Peyer's patch (tissue), 4 donors: Measurements from ENCODE around the gene UBE2E2. TPM values are rescaled to one million over a fixed set of nuclear protein-coding genes. Genes with fewer than 3 reads are reported as not detected.

Experiments
- DNase-seq, 3 donors: peaks; one replicate each; pipeline ENCODE4 v3.0.0-alpha.2; 2017 to 2019
- H3K27ac ChIP-seq, 4 donors: fragments of 200-600 bp; sonication (generic); one replicate each; pipeline ENCODE4 v1.5.1; 2016 to 2019
- H3K27me3 ChIP-seq, 2 donors: fragments of 200-600 bp; sonication (generic); one replicate each; pipeline ENCODE4 v1.5.1; 2019
- H3K36me3 ChIP-seq, 3 donors: fragments of 200-600 bp; sonication (generic); one replicate each; pipeline ENCODE4 v1.5.1; 2016 to 2019
- H3K4me1 ChIP-seq, 4 donors: fragments of 200-600 bp; sonication (generic); one replicate each; pipeline ENCODE4 v1.5.1; 2016 to 2019
- H3K4me3 ChIP-seq, 4 donors: fragments of 200-600 bp; sonication (generic); 1 replicate in 3 of 4; 2 replicates in 1 of 4; pipeline ENCODE4 v1.5.1; 2016 to 2019; ENCODE audit warnings: mild to moderate bottlenecking in 1 of 4
- H3K9me3 ChIP-seq, 4 donors: fragments of 200-600 bp; sonication (generic); one replicate each; pipeline ENCODE4 v1.5.1; 2016 to 2019; ENCODE audit warnings: mild to moderate bottlenecking in 1 of 4
- CTCF ChIP-seq, 6 experiments: fragments of 450-650 bp in 4 of 6; fragments of 200-600 bp in 2 of 6; sonication (generic) in 1 of 6; IDR thresholded peaks; one replicate each; pipeline ENCODE4 v1.5.1; 2017 to 2019; ENCODE audit warnings: antibody characterized with exemption in 6 of 6, mild to moderate bottlenecking in 3 of 6, moderate library complexity in 1 of 6
- POLR2A ChIP-seq, 2 donors: fragments of 450-650 bp; IDR thresholded peaks; one replicate each; pipeline ENCODE4 v1.5.1; 2017; ENCODE audit warnings: antibody characterized with exemption in 2 of 2, mild to moderate bottlenecking in 2 of 2, moderate library complexity in 2 of 2
- total RNA-seq, 4 donors: library from RNA; depleted of rRNA; stranded (reverse); fragments of >200 nt; gene quantifications; one replicate each; pipeline ENCODE4 v1.1.0, GENCODE V29; 2016

Gene UBE2E2
- total RNA-seq, 4 donors from 2014 or later = 0.70 to 37.1 (median 20.8) TPM

- no peaks in the 10 kb centered on the region for H3K9me3 ChIP-seq
- no peaks in the 10 kb centered on the region for H3K36me3 ChIP-seq
- no peak for TF ChIP-seq POLR2A (IDR thresholded peaks at IDR 0.05)
- TF ChIP-seq CTCF (IDR thresholded peaks at IDR 0.05) = no peak
- H3K4me3 ChIP-seq = no peak overlapping the region
- H3K27me3 ChIP-seq = no peaks in the 10 kb centered on the region
- no peak overlapping the region for H3K27ac ChIP-seq
- DNase-seq = no peak
- no peaks in the 10 kb centered on the region for H3K4me1 ChIP-seq
Measured at GRCh38 chr3:23276913-23277658, 74.0 kb downstream of the UBE2E2 start.

GRCh38 chr3:23277688-23278087 lies 74.6 kb downstream of the UBE2E2 start:
- no peaks in the 10 kb centered on the region for H3K27me3 ChIP-seq
- H3K9me3 ChIP-seq = no peaks in the 10 kb centered on the region
- no peak for DNase-seq
- H3K4me1 ChIP-seq = no peaks in the 10 kb centered on the region
- H3K36me3 ChIP-seq = no peaks in the 10 kb centered on the region
- no peak overlapping the region for H3K27ac ChIP-seq
- no peak overlapping the region for H3K4me3 ChIP-seq
- TF ChIP-seq CTCF (IDR thresholded peaks at IDR 0.05) (no peak), POLR2A (IDR thresholded peaks at IDR 0.05) (no peak)

GRCh38 chr3:23283625-23284024 lies 80.5 kb downstream of the UBE2E2 start:
- DNase-seq = no peak
- no peak for TF ChIP-seq POLR2A (IDR thresholded peaks at IDR 0.05)
- TF ChIP-seq CTCF (IDR thresholded peaks at IDR 0.05) = no peak
- no peaks in the 10 kb centered on the region for H3K9me3 ChIP-seq

GRCh38 chr3:23288286-23288685 lies 85.2 kb downstream of the UBE2E2 start:
- no peak overlapping the region for H3K27ac ChIP-seq
- H3K36me3 ChIP-seq = no peaks in the 10 kb centered on the region
- no peak for TF ChIP-seq POLR2A (IDR thresholded peaks at IDR 0.05)
- no peak for TF ChIP-seq CTCF (IDR thresholded peaks at IDR 0.05)
- H3K4me3 ChIP-seq = no peak overlapping the region
- H3K9me3 ChIP-seq = no peaks in the 10 kb centered on the region
- H3K27me3 ChIP-seq = no peaks in the 10 kb centered on the region
- no peak for DNase-seq
- no peaks in the 10 kb centered on the region for H3K4me1 ChIP-seq

More at GRCh38 chr3:23283625-23284024, 80.5 kb downstream of the UBE2E2 start:
- H3K27ac ChIP-seq = no peak overlapping the region
- no peaks in the 10 kb centered on the region for H3K4me1 ChIP-seq
- no peaks in the 10 kb centered on the region for H3K36me3 ChIP-seq
- no peaks in the 10 kb centered on the region for H3K27me3 ChIP-seq
- no peak overlapping the region for H3K4me3 ChIP-seq

GRCh38 chr3:23288715-23289114 lies 85.6 kb downstream of the UBE2E2 start:
- TF ChIP-seq CTCF (IDR thresholded peaks at IDR 0.05) = no peak
- Histone ChIP-seq H3K9me3 (no peaks in the 10 kb centered on the region), H3K27me3 (no peaks in the 10 kb centered on the region), H3K27ac (no peak overlapping the region), H3K4me1 (no peaks in the 10 kb centered on the region), H3K36me3 (no peaks in the 10 kb centered on the region), H3K4me3 (no peak overlapping the region)
- no peak for DNase-seq
